ENCODE results near the gene RSAD1.

DNA sequence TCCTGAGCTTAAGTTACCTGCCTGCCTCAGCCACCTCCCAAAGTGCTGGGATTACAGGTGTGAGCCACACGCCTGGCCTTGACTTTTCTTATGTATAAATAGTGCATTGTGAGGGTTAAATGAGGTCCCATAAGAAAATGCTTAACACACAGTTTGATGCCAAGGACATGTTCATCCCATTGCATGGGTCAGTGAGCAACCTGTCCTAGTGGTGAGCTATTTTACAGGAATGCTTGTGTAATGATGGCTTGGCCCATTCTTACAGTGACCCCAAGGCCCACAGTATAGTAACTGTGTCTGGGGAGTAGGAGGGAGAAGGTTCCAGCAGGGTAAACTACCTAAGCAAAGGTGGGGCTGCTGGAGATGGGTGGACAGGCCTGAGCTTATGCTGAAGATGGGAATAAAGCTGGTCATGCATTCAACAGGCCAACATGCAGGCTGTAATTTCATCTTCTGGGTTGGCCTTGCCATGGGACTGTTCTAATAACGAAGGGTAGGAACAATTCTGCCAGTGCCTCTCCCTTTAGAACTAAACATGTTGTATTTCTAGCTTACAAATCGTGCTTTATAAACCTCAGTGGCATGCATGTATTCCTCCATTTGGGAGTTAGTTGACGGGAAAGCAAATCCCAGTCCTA lies 46.4 kb upstream of the RSAD1 start:
- TF ChIP-seq, protein P1, sequence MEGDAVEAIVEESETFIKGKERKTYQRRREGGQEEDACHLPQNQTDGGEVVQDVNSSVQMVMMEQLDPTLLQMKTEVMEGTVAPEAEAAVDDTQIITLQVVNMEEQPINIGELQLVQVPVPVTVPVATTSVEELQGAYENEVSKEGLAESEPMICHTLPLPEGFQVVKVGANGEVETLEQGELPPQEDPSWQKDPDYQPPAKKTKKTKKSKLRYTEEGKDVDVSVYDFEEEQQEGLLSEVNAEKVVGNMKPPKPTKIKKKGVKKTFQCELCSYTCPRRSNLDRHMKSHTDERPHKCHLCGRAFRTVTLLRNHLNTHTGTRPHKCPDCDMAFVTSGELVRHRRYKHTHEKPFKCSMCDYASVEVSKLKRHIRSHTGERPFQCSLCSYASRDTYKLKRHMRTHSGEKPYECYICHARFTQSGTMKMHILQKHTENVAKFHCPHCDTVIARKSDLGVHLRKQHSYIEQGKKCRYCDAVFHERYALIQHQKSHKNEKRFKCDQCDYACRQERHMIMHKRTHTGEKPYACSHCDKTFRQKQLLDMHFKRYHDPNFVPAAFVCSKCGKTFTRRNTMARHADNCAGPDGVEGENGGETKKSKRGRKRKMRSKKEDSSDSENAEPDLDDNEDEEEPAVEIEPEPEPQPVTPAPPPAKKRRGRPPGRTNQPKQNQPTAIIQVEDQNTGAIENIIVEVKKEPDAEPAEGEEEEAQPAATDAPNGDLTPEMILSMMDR (IDR thresholded peaks at IDR 0.05; ENCODE audit: insufficient read depth, low read length, poor library complexity, severe bottlenecking), result no peak
- no peak for TF ChIP-seq EZH2phosphoT487 (conservative IDR thresholded peaks at IDR 0.05; ENCODE audit: low read length)
